SK-N-SH (cell line): Measurements from ENCODE around the gene FMN2. TPM values are rescaled to one million over a fixed set of nuclear protein-coding genes. Genes with fewer than 3 reads are reported as not detected.
A peak's percentile ranks its signal among the peaks of the same experiment; 100 is the strongest.

Experiments
- CTCF ChIA-PET: fragments of 300-600, 350-600 bp; formaldehyde crosslinking; extraction: SDS; loops from one replicate; lab custom pipeline; 2021; lab: Yijun Ruan, JAX
- POLR2A ChIA-PET: fragments of 350-600 bp; sonication (Branson Sonifier 250); formaldehyde crosslinking; extraction: SDS; loops from one replicate; lab custom pipeline; 2020; ENCODE audit warnings: antibody characterized with exemption, inconsistent platforms; lab: Yijun Ruan, JAX
- DNase-seq: peaks from one replicate; pipeline ENCODE4 v3.0.0; 2012
- H2AFZ ChIP-seq: fragments of 200-600 bp; sonication (generic); 2 replicates; pipeline ENCODE4 v1.8.1; 2016; ENCODE audit warnings: antibody characterized with exemption, mild to moderate bottlenecking, low read depth
- H3F3A ChIP-seq: fragments of 200-600 bp; sonication (generic); replicated peaks from 2 replicates; pipeline ENCODE3; 2016; ENCODE audit warnings: antibody characterized with exemption, mild to moderate bottlenecking; ENCODE audit not compliant: insufficient read depth
- H3K27ac ChIP-seq, 2 experiments: fragments of 200-500 bp in 1 of 2; fragments of 200-600 bp in 1 of 2; sonication (Bioruptor generic) in 1 of 2; sonication (generic), shearing (Covaris generic) in 1 of 2; 2 replicates each; pipeline versions ENCODE4 v1.5.1 to v1.6.1; 2014 to 2016; ENCODE audit warnings: low read depth in 2 of 2, inconsistent platforms in 1 of 2, low read length in 1 of 2, mild to moderate bottlenecking in 1 of 2, mixed read lengths in 1 of 2
- H3K27me3 ChIP-seq: fragments of 200-600 bp; sonication (generic), shearing (Covaris generic); 2 replicates; pipeline ENCODE4 v1.6.1; 2016; ENCODE audit warnings: mixed run types; ENCODE audit not compliant: insufficient read depth
- H3K36me3 ChIP-seq, 2 experiments: fragments of 200-500 bp in 1 of 2; fragments of 200-600 bp in 1 of 2; sonication (Bioruptor generic) in 1 of 2; sonication (generic) in 1 of 2; replicated peaks in 1 of 2; 2 replicates each; pipeline versions ENCODE3 to v1.5.1; 2014 to 2016; ENCODE audit warnings: low read length in 1 of 2, mild to moderate bottlenecking in 1 of 2; ENCODE audit not compliant: insufficient read depth in 2 of 2, control insufficient read depth in 1 of 2
- H3K4me1 ChIP-seq, 2 experiments: fragments of 200-500 bp in 1 of 2; fragments of 200-600 bp in 1 of 2; sonication (Bioruptor generic) in 1 of 2; sonication (generic), shearing (Covaris generic) in 1 of 2; 2 replicates each; pipeline versions ENCODE4 v1.5.1 to v1.6.1; 2014 to 2016; ENCODE audit warnings: low read depth in 1 of 2, low read length in 1 of 2, mixed run types in 1 of 2; ENCODE audit not compliant: insufficient read depth in 2 of 2, control insufficient read depth in 1 of 2
- H3K4me2 ChIP-seq: fragments of 200-600 bp; sonication (generic), shearing (Covaris generic); 2 replicates; pipeline ENCODE4 v1.6.1; 2017; ENCODE audit warnings: mixed run types
- H3K4me3 ChIP-seq, 2 experiments: fragments of 200-500 bp in 1 of 2; fragments of 200-600 bp in 1 of 2; sonication (Bioruptor generic) in 1 of 2; sonication (generic), shearing (Covaris generic) in 1 of 2; 2 replicates each; pipeline versions ENCODE4 v1.5.1 to v1.8.1; 2014 to 2016; ENCODE audit warnings: low read depth in 2 of 2, inconsistent platforms in 1 of 2, low read length in 1 of 2, mild to moderate bottlenecking in 1 of 2, mixed read lengths in 1 of 2, moderate library complexity in 1 of 2
- H3K79me2 ChIP-seq: fragments of 200-600 bp; sonication (generic); 2 replicates; pipeline ENCODE4 v1.8.1; 2017; ENCODE audit warnings: mild to moderate bottlenecking; ENCODE audit not compliant: insufficient read depth
- H3K9ac ChIP-seq: fragments of 200-600 bp; sonication (generic); 2 replicates; pipeline ENCODE4 v1.6.1; 2017; ENCODE audit warnings: mixed run types
- H3K9me2 ChIP-seq: fragments of 200-600 bp; sonication (generic); 2 replicates; pipeline ENCODE4 v1.6.1; 2017; ENCODE audit warnings: mixed run types
- H3K9me3 ChIP-seq: fragments of 200-600 bp; sonication (generic); 2 replicates; pipeline ENCODE4 v1.6.1; 2017; ENCODE audit warnings: mixed run types, mild to moderate bottlenecking, moderate library complexity
- H4K20me1 ChIP-seq: fragments of 200-600 bp; sonication (generic); 2 replicates; pipeline ENCODE4 v1.6.1; 2017; ENCODE audit warnings: mild to moderate bottlenecking, mixed run types; ENCODE audit not compliant: insufficient read depth
- EP300 ChIP-seq, 2 experiments: IDR thresholded peaks; 2 replicates each; pipeline versions ENCODE4 v1.4.0 to v1.6.1; 2012; ENCODE audit warnings: borderline replicate concordance in 1 of 2, low read depth in 1 of 2, low read length in 1 of 2
- FOSL2 ChIP-seq: IDR thresholded peaks from 2 replicates; pipeline ENCODE4 v1.4.0; 2012; ENCODE audit warnings: low read depth, mild to moderate bottlenecking, moderate library complexity, borderline replicate concordance
- FOXM1 ChIP-seq: IDR thresholded peaks from 2 replicates; pipeline ENCODE4 v1.4.0; 2012; ENCODE audit warnings: low read depth, mild to moderate bottlenecking
- GATA2 ChIP-seq: sonication (generic); formaldehyde crosslinking; IDR thresholded peaks from 2 replicates; pipeline ENCODE4 v1.5.0; 2020; ENCODE audit warnings: mild to moderate bottlenecking, missing genetic modification reagents
- JUND ChIP-seq: IDR thresholded peaks from 2 replicates; pipeline ENCODE4 v1.4.0; 2012
- MEF2A ChIP-seq: IDR thresholded peaks from 2 replicates; pipeline ENCODE4 v1.4.0; 2012; ENCODE audit warnings: low read depth, borderline replicate concordance
- MXI1 ChIP-seq: IDR thresholded peaks from 2 replicates; pipeline ENCODE4 v1.6.1; 2012; ENCODE audit warnings: mild to moderate bottlenecking, low read depth, low read length, improper control_type of control experiment
- NRF1 ChIP-seq: IDR thresholded peaks from 2 replicates; pipeline ENCODE4 v1.6.1; 2012; ENCODE audit warnings: low read depth, mild to moderate bottlenecking, low read length
- PBX3 ChIP-seq: IDR thresholded peaks from 2 replicates; pipeline ENCODE4; 2012
- RFX5 ChIP-seq: IDR thresholded peaks from 2 replicates; pipeline ENCODE4 v1.6.1; 2012; ENCODE audit warnings: mild to moderate bottlenecking, improper control_type of control experiment, low read length
- SMC3 ChIP-seq: IDR thresholded peaks from 2 replicates; pipeline ENCODE4 v1.6.1; 2012; ENCODE audit warnings: low read depth, low read length, improper control_type of control experiment
- TCF12 ChIP-seq: IDR thresholded peaks from 2 replicates; pipeline ENCODE4 v1.4.0; 2012
- TEAD4 ChIP-seq: IDR thresholded peaks from 2 replicates; pipeline ENCODE4 v1.4.0; 2012; ENCODE audit warnings: mild to moderate bottlenecking, borderline replicate concordance; ENCODE audit not compliant: insufficient read depth
- USF2 ChIP-seq: fragments of 150-350 bp; IDR thresholded peaks from 2 replicates; pipeline ENCODE4 v1.6.1; 2017; ENCODE audit warnings: antibody characterized with exemption, low read length, low read depth, borderline replicate concordance
- YY1 ChIP-seq: IDR thresholded peaks from 2 replicates; pipeline ENCODE4 v1.4.0; 2012; ENCODE audit warnings: low read depth, mild to moderate bottlenecking
- ZBTB33 ChIP-seq: IDR thresholded peaks from 2 replicates; pipeline ENCODE4 v1.4.0; 2012; ENCODE audit warnings: low read depth, borderline replicate concordance
- WGBS: methylation state at CpG from one replicate; pipeline ENCODE4 v1.1.6; 2017; ENCODE audit warnings: low lambda C conversion rate; 5-methylcytosine and 5-hydroxymethylcytosine counted together
- polyA plus RNA-seq, 3 experiments: library from polyadenylated mRNA; depleted of rRNA; stranded (reverse); fragments of >200 nt; gene quantifications; 2 replicates each; pipeline ENCODE4 v1.2.3, GENCODE V29; 2012
- TF ChIP-seq, protein P1 (sequence below): IDR thresholded peaks from 2 replicates; pipeline ENCODE4 v1.4.0; 2012; ENCODE audit warnings: low read depth, borderline replicate concordance
- TF ChIP-seq, protein P2 (sequence below): IDR thresholded peaks from 2 replicates; pipeline ENCODE4 v1.4.0; 2012; ENCODE audit warnings: low read depth

FMN2 gene
- polyA plus RNA-seq, 1 of the 3 experiments (the other 2 are of a cell fraction) = 7.2 TPM

DNA sequence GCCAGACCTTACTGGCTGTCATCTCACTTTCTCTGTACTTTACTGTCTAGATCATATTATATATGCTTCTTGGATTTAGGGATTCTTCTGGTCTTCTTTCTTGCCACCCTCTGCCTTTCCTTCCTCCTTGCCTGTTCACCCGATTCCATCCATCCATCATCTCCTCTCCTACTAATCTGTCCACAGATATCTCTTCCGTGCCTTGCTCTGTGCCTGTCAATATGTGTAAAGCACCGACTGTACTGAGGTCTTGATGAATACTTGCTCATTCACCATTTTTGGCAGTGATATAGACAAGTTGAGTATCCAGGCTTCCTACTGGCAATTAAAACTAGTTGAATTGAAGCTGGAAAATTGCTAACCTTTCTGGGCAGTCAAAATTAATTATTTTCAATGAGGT is 8.1 kb downstream of the FMN2 start:
- Histone ChIP-seq H3K4me3 (peak overlapping the region in 1 of 2 experiments; percentile 46; a peak in 3 of 4 replicates), H4K20me1 (no peaks in the 10 kb centered on the region), H3K27ac (peak overlapping the region; percentile 62 to 85; a peak in 3 of 4 replicates), H3K36me3 (peaks cover 6 to 15% of the 10 kb centered on the region in 2 experiments), H3K9me2 (no peaks in the 10 kb centered on the region), H3K4me1 (peaks cover 10 to 33% of the 10 kb centered on the region in 2 experiments), H3K79me2 (peaks cover 98% of the 10 kb centered on the region), H3K9ac (peak overlapping the region; percentile 54), H3K4me2 (peak overlapping the region; percentile 74), H2AFZ (no peak overlapping the region; the same call in 1 of the 2 replicates), H3F3A (peaks cover 32% of the 10 kb centered on the region), H3K9me3 (no peaks in the 10 kb centered on the region), H3K27me3 (no peaks in the 10 kb centered on the region)
- DNase-seq = no peak
- POLR2A ChIA-PET = no interaction called here
- CTCF ChIA-PET = interaction anchor here (0.8 kb wide), 1 partner anchor 50 kb away, joined by 4 read pairs; no protein-coding TSS in a partner anchor
- 32% methylated on average over 3 of the region's 3 CpGs for WGBS
- no peak for TF ChIP-seq FOXM1
- no peak for TF ChIP-seq USF2
- TF ChIP-seq PBX3 = peak; percentile 62; the same call in 1 of the 2 replicates
- TF ChIP-seq TCF12 = peak; percentile 4; the same call in 1 of the 2 replicates
- TF ChIP-seq RFX5 = no peak

DNA sequence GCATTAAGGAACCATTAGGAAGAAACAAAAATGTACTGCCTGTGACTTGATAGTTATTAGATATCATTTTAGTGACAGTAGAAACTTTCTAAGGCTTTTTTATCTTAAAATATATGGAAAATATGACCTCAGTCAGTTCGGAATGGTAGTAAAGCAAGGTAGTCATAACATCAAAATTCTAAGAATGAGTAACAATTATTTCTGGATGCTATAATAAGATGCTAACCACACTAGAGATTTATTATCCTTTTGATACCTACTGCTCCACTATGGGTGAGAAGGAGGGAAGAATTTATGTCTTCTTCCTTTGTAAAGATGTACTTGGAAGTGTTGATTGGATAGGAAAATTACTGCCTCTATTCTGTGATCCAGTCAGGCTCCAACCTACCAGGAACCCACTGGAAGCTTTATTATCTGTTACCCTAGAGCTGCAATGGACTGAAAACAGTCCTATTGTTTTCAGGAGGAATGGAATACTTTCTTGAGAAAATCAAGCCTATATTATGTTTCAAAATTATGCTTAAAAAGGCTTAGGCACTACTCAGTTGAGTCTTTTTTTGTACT is 8.8 kb downstream of the FMN2 start:
- Histone ChIP-seq H3F3A (peaks cover 32% of the 10 kb centered on the region), H3K9me3 (no peaks in the 10 kb centered on the region), H2AFZ (no peak overlapping the region), H3K4me2 (peak overlapping the region; percentile 74), H3K79me2 (peaks cover 98% of the 10 kb centered on the region), H3K36me3 (peaks cover 3 to 11% of the 10 kb centered on the region in 2 experiments), H4K20me1 (no peaks in the 10 kb centered on the region), H3K9ac (peak overlapping the region; percentile 54), H3K27ac (peak overlapping the region; percentile 62 to 85; a peak in 3 of 4 replicates), H3K27me3 (no peaks in the 10 kb centered on the region), H3K4me3 (peak overlapping the region in 1 of 2 experiments; percentile 25; a peak in 2 of 4 replicates)
- 22% methylated on average over 1 of the region's 1 CpG for WGBS
- POLR2A ChIA-PET = no interaction called here
- no peak for DNase-seq
- CTCF ChIA-PET = interaction anchor here (0.5 to 1.6 kb wide), 3 partner anchors 8 to 91 kb away, joined by 3 to 6 read pairs (median 4); partner anchors contain the start of gene FMN2
- TF ChIP-seq FOXM1 (0 out of 2 replicates have a peak, but pooled peaks have one; percentile 21), GATA2 (CRISPR knock-in tag) (no peak), MXI1 (no peak), SMC3 (no peak), USF2 (no peak), MEF2A (peak; percentile 75), EP300 (IDR thresholded peaks at IDR 0.05; ENCODE audit: borderline replicate concordance in 1 of 2, low read depth in 1 of 2, low read length in 1 of 2) (peak in 1 of 2 experiments; percentile 58; a peak in 1 of 4 replicates), ZBTB33 (no peak), YY1 (no peak; the same call in 1 of the 2 replicates), FOSL2 (peak; percentile 62; the same call in 1 of the 2 replicates), TEAD4 (peak; percentile 72; the same call in 1 of the 2 replicates), JUND (peak; percentile 50; the same call in 1 of the 2 replicates), PBX3 (peak; percentile 62), NRF1 (no peak), TCF12 (peak; percentile 58)
- TF ChIP-seq, protein P1, sequence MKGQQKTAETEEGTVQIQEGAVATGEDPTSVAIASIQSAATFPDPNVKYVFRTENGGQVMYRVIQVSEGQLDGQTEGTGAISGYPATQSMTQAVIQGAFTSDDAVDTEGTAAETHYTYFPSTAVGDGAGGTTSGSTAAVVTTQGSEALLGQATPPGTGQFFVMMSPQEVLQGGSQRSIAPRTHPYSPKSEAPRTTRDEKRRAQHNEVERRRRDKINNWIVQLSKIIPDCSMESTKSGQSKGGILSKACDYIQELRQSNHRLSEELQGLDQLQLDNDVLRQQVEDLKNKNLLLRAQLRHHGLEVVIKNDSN = no peak
- TF ChIP-seq, protein P2, sequence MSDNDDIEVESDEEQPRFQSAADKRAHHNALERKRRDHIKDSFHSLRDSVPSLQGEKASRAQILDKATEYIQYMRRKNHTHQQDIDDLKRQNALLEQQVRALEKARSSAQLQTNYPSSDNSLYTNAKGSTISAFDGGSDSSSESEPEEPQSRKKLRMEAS = no peak
- TF ChIP-seq, all 33 proteins: peak for 8
- peaks cover 10 to 29% of the 10 kb centered on the region in 2 experiments for H3K4me1 ChIP-seq
- no peaks in the 10 kb centered on the region for H3K9me2 ChIP-seq
